Measurements from ENCODE around the gene HOXC9.

GRCh38 chr12:53977596-53978445 lies 22.1 kb upstream of the HOXC9 start:
- TF ChIP-seq, protein P1, sequence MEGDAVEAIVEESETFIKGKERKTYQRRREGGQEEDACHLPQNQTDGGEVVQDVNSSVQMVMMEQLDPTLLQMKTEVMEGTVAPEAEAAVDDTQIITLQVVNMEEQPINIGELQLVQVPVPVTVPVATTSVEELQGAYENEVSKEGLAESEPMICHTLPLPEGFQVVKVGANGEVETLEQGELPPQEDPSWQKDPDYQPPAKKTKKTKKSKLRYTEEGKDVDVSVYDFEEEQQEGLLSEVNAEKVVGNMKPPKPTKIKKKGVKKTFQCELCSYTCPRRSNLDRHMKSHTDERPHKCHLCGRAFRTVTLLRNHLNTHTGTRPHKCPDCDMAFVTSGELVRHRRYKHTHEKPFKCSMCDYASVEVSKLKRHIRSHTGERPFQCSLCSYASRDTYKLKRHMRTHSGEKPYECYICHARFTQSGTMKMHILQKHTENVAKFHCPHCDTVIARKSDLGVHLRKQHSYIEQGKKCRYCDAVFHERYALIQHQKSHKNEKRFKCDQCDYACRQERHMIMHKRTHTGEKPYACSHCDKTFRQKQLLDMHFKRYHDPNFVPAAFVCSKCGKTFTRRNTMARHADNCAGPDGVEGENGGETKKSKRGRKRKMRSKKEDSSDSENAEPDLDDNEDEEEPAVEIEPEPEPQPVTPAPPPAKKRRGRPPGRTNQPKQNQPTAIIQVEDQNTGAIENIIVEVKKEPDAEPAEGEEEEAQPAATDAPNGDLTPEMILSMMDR (IDR thresholded peaks at IDR 0.05; ENCODE audit: insufficient read depth, low read length, poor library complexity, severe bottlenecking), result no peak
- TF ChIP-seq EZH2phosphoT487 (conservative IDR thresholded peaks at IDR 0.05; ENCODE audit: low read length), result no peak
